ENCODE results near the gene SGMS2. TPM values are rescaled to one million over a fixed set of nuclear protein-coding genes. Genes with fewer than 3 reads are reported as not detected.

The SGMS2 gene
- total RNA-seq, 1 experiment from 2014 or later, result 0.72 TPM

DNA sequence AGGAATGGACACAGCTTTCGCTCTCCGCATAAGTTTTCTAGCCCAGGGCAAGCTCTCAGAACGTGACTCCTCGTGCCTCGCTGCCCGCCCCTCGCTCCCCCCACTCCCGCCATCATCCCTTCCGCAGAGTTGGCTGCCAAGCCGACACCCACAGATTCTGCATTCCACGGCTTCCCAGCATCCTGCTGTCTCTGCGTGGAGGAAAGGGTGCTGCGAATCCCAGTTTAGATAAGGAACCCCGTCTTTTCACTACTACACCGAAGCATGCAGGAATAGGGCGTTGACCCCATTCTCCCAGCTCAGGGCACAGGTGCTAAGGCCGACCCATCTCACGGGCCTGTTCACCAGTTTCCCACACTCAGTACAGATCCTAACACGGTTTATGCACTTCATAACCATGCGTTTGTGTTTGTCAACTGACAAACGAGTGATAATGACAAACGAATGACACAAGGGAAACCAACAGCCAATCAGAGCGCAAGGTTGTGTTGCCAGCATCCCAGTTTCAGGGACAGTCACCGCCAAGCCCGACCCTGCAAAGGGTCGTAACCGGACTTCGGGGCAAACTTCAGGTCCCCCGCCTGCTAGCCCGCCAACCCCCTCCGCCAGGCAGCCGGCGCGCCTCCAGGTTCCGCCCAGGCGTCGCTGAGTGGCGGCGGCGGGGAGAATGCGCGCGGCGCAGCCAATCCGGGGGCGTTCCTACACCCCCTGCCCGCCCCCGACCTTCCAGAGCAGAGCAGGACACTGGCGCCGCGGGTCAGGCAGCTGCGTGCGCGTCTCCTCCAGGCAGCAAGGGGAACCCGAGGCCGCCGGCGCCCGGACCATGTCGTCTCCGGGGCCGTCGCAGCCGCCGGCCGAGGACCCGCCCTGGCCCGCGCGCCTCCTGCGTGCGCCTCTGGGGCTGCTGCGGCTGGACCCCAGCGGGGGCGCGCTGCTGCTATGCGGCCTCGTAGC is 106.4 kb downstream of the SGMS2 start, which contains the start of gene CYP2U1 (continued):
- TF ChIP-seq NFYB (CRISPR knock-in tag; conservative IDR thresholded peaks at IDR 0.05; ENCODE audit: low read depth) (peak; percentile 84), NR1H2 (CRISPR knock-in tag; IDR thresholded peaks at IDR 0.05) (no peak), EMX1 (CRISPR knock-in tag; IDR thresholded peaks at IDR 0.05) (no peak), NFE2L1 (CRISPR knock-in tag; IDR thresholded peaks at IDR 0.05) (0 out of 2 replicates have a peak, but pooled peaks have one; percentile 79), ZNF121 (CRISPR knock-in tag; IDR thresholded peaks at IDR 0.05) (no peak), TP53 (CRISPR knock-in tag; IDR thresholded peaks at IDR 0.05) (no peak), ZNF671 (CRISPR knock-in tag; IDR thresholded peaks at IDR 0.05) (no peak), NR2C2 (CRISPR knock-in tag; IDR thresholded peaks at IDR 0.05) (no peak), ELF4 (CRISPR knock-in tag; IDR thresholded peaks at IDR 0.05; ENCODE audit: low read depth) (no peak), ZNF232 (CRISPR knock-in tag; IDR thresholded peaks at IDR 0.05) (no peak; the same call in 1 of the 2 replicates), ZBTB43 (CRISPR knock-in tag; IDR thresholded peaks at IDR 0.05) (peak; percentile 80; the same call in 1 of the 2 replicates), ZNF219 (CRISPR knock-in tag; IDR thresholded peaks at IDR 0.05; ENCODE audit: borderline replicate concordance) (peak; percentile 36; the same call in 1 of the 2 replicates), ZNF281 (CRISPR knock-in tag; IDR thresholded peaks at IDR 0.05) (0 out of 2 replicates have a peak, but pooled peaks have one; percentile 13), ZNF317 (CRISPR knock-in tag; IDR thresholded peaks at IDR 0.05; ENCODE audit: borderline replicate concordance, low read depth) (no peak; the same call in 1 of the 2 replicates), E2F4 (CRISPR knock-in tag; IDR thresholded peaks at IDR 0.05; ENCODE audit: borderline replicate concordance, low read depth) (peak; percentile 82), KAT7 (CRISPR knock-in tag; IDR thresholded peaks at IDR 0.05; ENCODE audit: borderline replicate concordance) (0 out of 2 replicates have a peak, but pooled peaks have one; percentile 2), CREB1 (CRISPR knock-in tag; IDR thresholded peaks at IDR 0.05) (0 out of 2 replicates have a peak, but pooled peaks have one; percentile 19), JUN (CRISPR knock-in tag; IDR thresholded peaks at IDR 0.05) (no peak), GTF2I (CRISPR knock-in tag; conservative IDR thresholded peaks at IDR 0.05) (no peak), USF2 (CRISPR knock-in tag; IDR thresholded peaks at IDR 0.05) (no peak), ZBTB21 (CRISPR knock-in tag; IDR thresholded peaks at IDR 0.05; ENCODE audit: borderline replicate concordance) (no peak), JAZF1 (CRISPR knock-in tag; IDR thresholded peaks at IDR 0.05) (no peak), CREM (CRISPR knock-in tag; IDR thresholded peaks at IDR 0.05) (peak; percentile 73), MYBL2 (CRISPR knock-in tag; IDR thresholded peaks at IDR 0.05) (0 out of 2 replicates have a peak, but pooled peaks have one; percentile 78)
- TF ChIP-seq, protein P1, sequence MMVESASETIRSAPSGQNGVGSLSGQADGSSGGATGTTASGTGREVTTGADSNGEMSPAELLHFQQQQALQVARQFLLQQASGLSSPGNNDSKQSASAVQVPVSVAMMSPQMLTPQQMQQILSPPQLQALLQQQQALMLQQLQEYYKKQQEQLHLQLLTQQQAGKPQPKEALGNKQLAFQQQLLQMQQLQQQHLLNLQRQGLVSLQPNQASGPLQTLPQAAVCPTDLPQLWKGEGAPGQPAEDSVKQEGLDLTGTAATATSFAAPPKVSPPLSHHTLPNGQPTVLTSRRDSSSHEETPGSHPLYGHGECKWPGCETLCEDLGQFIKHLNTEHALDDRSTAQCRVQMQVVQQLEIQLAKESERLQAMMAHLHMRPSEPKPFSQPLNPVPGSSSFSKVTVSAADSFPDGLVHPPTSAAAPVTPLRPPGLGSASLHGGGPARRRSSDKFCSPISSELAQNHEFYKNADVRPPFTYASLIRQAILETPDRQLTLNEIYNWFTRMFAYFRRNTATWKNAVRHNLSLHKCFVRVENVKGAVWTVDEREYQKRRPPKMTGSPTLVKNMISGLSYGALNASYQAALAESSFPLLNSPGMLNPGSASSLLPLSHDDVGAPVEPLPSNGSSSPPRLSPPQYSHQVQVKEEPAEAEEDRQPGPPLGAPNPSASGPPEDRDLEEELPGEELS (CRISPR knock-in tag; IDR thresholded peaks at IDR 0.05), result peak; percentile 49; the same call in 1 of the 2 replicates
- TF ChIP-seq, protein P2, sequence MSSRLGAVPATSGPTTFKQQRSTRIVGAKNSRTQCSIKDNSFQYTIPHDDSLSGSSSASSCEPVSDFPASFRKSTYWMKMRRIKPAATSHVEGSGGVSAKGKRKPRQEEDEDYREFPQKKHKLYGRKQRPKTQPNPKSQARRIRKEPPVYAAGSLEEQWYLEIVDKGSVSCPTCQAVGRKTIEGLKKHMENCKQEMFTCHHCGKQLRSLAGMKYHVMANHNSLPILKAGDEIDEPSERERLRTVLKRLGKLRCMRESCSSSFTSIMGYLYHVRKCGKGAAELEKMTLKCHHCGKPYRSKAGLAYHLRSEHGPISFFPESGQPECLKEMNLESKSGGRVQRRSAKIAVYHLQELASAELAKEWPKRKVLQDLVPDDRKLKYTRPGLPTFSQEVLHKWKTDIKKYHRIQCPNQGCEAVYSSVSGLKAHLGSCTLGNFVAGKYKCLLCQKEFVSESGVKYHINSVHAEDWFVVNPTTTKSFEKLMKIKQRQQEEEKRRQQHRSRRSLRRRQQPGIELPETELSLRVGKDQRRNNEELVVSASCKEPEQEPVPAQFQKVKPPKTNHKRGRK (CRISPR knock-in tag; IDR thresholded peaks at IDR 0.05; ENCODE audit: borderline replicate concordance), result no peak
